Medulla oblongata (tissue), 1 donor: ENCODE data around the gene ACADVL.
"Not testable (repeated sequence)": the region's sequence is repeated elsewhere in the genome, so short reads cannot be mapped to it uniquely, and the experiment has no call there.

ENCODE experiments used
- DNase-seq: peaks from one replicate; pipeline ENCODE4 v3.0.0-alpha.2; 2015; ENCODE audit errors: extremely low spot score

ACADVL gene

GRCh38 chr17:7219812-7220592 is at the start of gene ACADVL, which contains the start of gene DLG4:
Gene ACADVL (plus strand): TSS chr17:7219938. CDS start chr17:7219985, 47 bp downstream.
Gene DLG4 (minus strand): TSS chr17:7219836.
- DNase-seq = peak; percentile 90

GRCh38 chr17:7172522-7173191 is 47.1 kb upstream of the ACADVL start:
- DNase-seq = not testable (repeated sequence)

GRCh38 chr17:7173687-7174602 is 45.8 kb upstream of the ACADVL start:
- DNase-seq = peak; percentile 23

GRCh38 chr17:7174603-7175326 is 45.0 kb upstream of the ACADVL start:
- no peak for DNase-seq

- DNase-seq = no peak
These were observed 44.4 kb upstream of the ACADVL start for GRCh38 chr17:7175330-7175733.

GRCh38 chr17:7176107-7176840 is 43.5 kb upstream of the ACADVL start:
- DNase-seq = no peak

GRCh38 chr17:7176841-7177190 is 42.9 kb upstream of the ACADVL start:
- DNase-seq = no peak

GRCh38 chr17:7177191-7177953 is 42.4 kb upstream of the ACADVL start:
- peak; percentile 75 for DNase-seq

- no peak for DNase-seq
These were observed 41.7 kb upstream of the ACADVL start for GRCh38 chr17:7177954-7178477.

- DNase-seq = no peak
These were observed 40.8 kb upstream of the ACADVL start for GRCh38 chr17:7178973-7179316.

GRCh38 chr17:7179317-7180254 is 40.2 kb upstream of the ACADVL start, which contains the start of gene ASGR1:
Gene ASGR1 (minus strand): TSS chr17:7179370. CDS start chr17:7178563, 807 bp downstream.
- DNase-seq = no peak

GRCh38 chr17:7182101-7182500 is 37.6 kb upstream of the ACADVL start:
- not testable (repeated sequence) for DNase-seq

GRCh38 chr17:7183433-7184090 is 36.2 kb upstream of the ACADVL start:
- no peak for DNase-seq

GRCh38 chr17:7184091-7184488 is 35.6 kb upstream of the ACADVL start:
- peak; percentile 49 for DNase-seq

GRCh38 chr17:7184647-7185046 is 35.1 kb upstream of the ACADVL start:
- DNase-seq = no peak

GRCh38 chr17:7186241-7186640 is 33.5 kb upstream of the ACADVL start:
- no peak for DNase-seq

- no peak for DNase-seq
These were observed 29.3 kb upstream of the ACADVL start for GRCh38 chr17:7190276-7190917.

- no peak for DNase-seq
These were observed 28.7 kb upstream of the ACADVL start for GRCh38 chr17:7191069-7191468.
